ENCODE measurements around the gene FAM210B. TPM values are rescaled to one million over a fixed set of nuclear protein-coding genes. Genes with fewer than 3 reads are reported as not detected.

The FAM210B gene
- total RNA-seq, 1 experiment from 2014 or later = 19.1 TPM

- Mint-ChIP-seq H3K36me3 (peaks cover under 1% of the 10 kb centered on the region; the same call in 1 of the 2 replicates), H3K4me3 (peak overlapping the region; percentile 83; the same call in 1 of the 2 replicates), H3K9me3 (no peaks in the 10 kb centered on the region), H3K27me3 (ENCODE audit: low read depth) (peaks cover 31% of the 10 kb centered on the region), H3K4me1 (peaks cover 24% of the 10 kb centered on the region), H3K27ac (no peak overlapping the region; the same call in 1 of the 2 replicates)
- TF ChIP-seq ZNF532 (CRISPR knock-in tag; IDR thresholded peaks at IDR 0.05; ENCODE audit: borderline replicate concordance) = no peak
- no peak for TF ChIP-seq TP53 (CRISPR knock-in tag; IDR thresholded peaks at IDR 0.05)
- TF ChIP-seq CREM (CRISPR knock-in tag; IDR thresholded peaks at IDR 0.05) = no peak
- no peak for TF ChIP-seq IRF1 (CRISPR knock-in tag; IDR thresholded peaks at IDR 0.05)
- TF ChIP-seq NR2C2 (CRISPR knock-in tag; IDR thresholded peaks at IDR 0.05) = no peak
- TF ChIP-seq NR3C1 (CRISPR knock-in tag; conservative IDR thresholded peaks at IDR 0.05; ENCODE audit: low read depth) = no peak
- no peak for TF ChIP-seq ZNF425 (CRISPR knock-in tag; conservative IDR thresholded peaks at IDR 0.05)
- no peak for TF ChIP-seq FOXP4 (CRISPR knock-in tag; IDR thresholded peaks at IDR 0.05)
- no peak for TF ChIP-seq SMAD3 (CRISPR knock-in tag; IDR thresholded peaks at IDR 0.05; ENCODE audit: borderline replicate concordance)
- TF ChIP-seq SOX15 (CRISPR knock-in tag; IDR thresholded peaks at IDR 0.05) = no peak
- TF ChIP-seq CTCF (IDR thresholded peaks at IDR 0.05) = no peak
- no peak for TF ChIP-seq ATF6 (CRISPR knock-in tag; IDR thresholded peaks at IDR 0.05)
- no peak for TF ChIP-seq ETV6 (CRISPR knock-in tag; IDR thresholded peaks at IDR 0.05)
- no peak for TF ChIP-seq E2F4 (CRISPR knock-in tag; IDR thresholded peaks at IDR 0.05; ENCODE audit: borderline replicate concordance, low read depth)
- no peak for TF ChIP-seq ZNF219 (CRISPR knock-in tag; IDR thresholded peaks at IDR 0.05; ENCODE audit: borderline replicate concordance)
- no peak for TF ChIP-seq TEAD1 (CRISPR knock-in tag; IDR thresholded peaks at IDR 0.05)
- TF ChIP-seq ZNF138 (CRISPR knock-in tag; conservative IDR thresholded peaks at IDR 0.05) = no peak
- POLR2A ChIA-PET = no interaction called here
- ATAC-seq = no peak
- DNase-seq (ENCODE audit: low spot score) = peak; percentile 14
- CTCF ChIA-PET = no interaction called here
These were observed 2.1 kb downstream of the FAM210B start for GRCh38 chr20:56360908-56361205.
